ENCODE results near the gene CTU2. TPM values are rescaled to one million over a fixed set of nuclear protein-coding genes. Genes with fewer than 3 reads are reported as not detected.

CTU2 gene
- total RNA-seq, 4 donors from 2014 or later: 6.0 to 19.9 (median 10.7) TPM

GRCh38 chr16:88747588-88748301 lies 41.4 kb downstream of the CTU2 start:
- no peak overlapping the region for H3K4me3 ChIP-seq
- WGBS, 2 donors (ENCODE audit: low coverage in 1 of 2): 69% methylated on average over 6 of the region's 26 CpGs; no CpG with 5 or more reads in 1 of the 2 donors
- H3K27me3 ChIP-seq: no peaks in the 10 kb centered on the region
- no peak for TF ChIP-seq EP300 (IDR thresholded peaks at IDR 0.05)
- TF ChIP-seq, protein P1, sequence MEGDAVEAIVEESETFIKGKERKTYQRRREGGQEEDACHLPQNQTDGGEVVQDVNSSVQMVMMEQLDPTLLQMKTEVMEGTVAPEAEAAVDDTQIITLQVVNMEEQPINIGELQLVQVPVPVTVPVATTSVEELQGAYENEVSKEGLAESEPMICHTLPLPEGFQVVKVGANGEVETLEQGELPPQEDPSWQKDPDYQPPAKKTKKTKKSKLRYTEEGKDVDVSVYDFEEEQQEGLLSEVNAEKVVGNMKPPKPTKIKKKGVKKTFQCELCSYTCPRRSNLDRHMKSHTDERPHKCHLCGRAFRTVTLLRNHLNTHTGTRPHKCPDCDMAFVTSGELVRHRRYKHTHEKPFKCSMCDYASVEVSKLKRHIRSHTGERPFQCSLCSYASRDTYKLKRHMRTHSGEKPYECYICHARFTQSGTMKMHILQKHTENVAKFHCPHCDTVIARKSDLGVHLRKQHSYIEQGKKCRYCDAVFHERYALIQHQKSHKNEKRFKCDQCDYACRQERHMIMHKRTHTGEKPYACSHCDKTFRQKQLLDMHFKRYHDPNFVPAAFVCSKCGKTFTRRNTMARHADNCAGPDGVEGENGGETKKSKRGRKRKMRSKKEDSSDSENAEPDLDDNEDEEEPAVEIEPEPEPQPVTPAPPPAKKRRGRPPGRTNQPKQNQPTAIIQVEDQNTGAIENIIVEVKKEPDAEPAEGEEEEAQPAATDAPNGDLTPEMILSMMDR (IDR thresholded peaks at IDR 0.05): peak in 1 of 4 experiments; percentile 13
- peaks cover 0 to 78% (median 40%) of the 10 kb centered on the region in 3 donors for H3K4me1 ChIP-seq
- H3K27ac ChIP-seq: peak overlapping the region in 3 of 4 donors; percentile 63 to 86 (median 84)
- ATAC-seq: no peak
- H3K36me3 ChIP-seq: peaks cover 0 to 19% of the 10 kb centered on the region in 2 donors
- H3K9me3 ChIP-seq: no peaks in the 10 kb centered on the region

DNA sequence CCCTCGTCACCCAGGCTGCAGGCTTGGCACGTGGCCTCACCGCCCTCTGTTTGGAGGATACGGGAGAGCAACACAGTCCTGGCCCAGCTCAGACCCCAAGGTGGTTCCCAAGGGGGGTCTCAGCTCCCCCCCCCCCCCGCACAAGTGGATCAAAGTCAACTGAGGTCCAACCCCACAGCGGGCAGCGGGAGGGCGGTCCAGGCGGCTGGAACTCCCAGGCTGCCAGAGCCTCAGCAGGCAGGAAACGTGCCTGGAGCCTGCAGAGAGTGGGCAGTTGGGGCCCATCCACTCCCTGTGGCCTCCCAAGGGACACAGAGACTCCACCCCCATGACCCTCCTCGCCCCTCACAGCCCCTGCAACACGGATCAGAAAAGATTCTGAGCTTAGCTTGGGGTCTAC lies 42.1 kb downstream of the CTU2 start:
- Histone ChIP-seq H3K27ac (peak overlapping the region in 3 of 4 donors; percentile 63 to 86 (median 84)), H3K27me3 (no peaks in the 10 kb centered on the region), H3K4me1 (peaks cover 0 to 77% (median 40%) of the 10 kb centered on the region in 3 donors), H3K36me3 (peaks cover 0 to 14% of the 10 kb centered on the region in 2 donors), H3K4me3 (no peak overlapping the region), H3K9me3 (no peaks in the 10 kb centered on the region)
- TF ChIP-seq EP300 (IDR thresholded peaks at IDR 0.05): no peak
- TF ChIP-seq, protein P1 (IDR thresholded peaks at IDR 0.05): no peak
- no peak for TF ChIP-seq POLR2AphosphoS5 (IDR thresholded peaks at IDR 0.05)
- no peak for TF ChIP-seq POLR2A (IDR thresholded peaks at IDR 0.05)
- 80% methylated on average over 1 of the region's 12 CpGs; no CpG with 5 or more reads in 1 of the 2 donors for WGBS, 2 donors (ENCODE audit: low coverage in 1 of 2)
- no peak for ATAC-seq

DNA sequence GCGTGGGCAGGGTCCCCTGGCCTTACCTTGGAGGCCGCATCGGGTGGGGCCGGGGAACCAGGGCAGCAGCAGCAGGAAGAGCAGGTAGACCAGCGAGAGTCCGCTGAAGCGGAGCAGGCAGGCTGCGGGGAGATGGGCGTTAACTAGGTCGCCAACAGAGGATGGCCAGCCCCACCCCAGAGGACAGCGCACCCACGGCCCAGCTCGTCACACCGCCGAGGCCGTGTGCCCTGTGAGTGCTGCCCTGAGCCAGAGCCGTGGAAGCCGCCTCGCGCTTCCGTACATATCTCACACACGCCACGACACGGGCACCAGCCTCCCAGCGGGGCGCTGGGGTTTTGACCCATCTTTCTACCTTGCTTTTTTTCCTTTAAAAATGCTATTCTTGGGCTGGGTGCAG lies 43.1 kb downstream of the CTU2 start:
- peak overlapping the region in 1 of 4 donors; percentile 51 for H3K27ac ChIP-seq
- peaks cover 0 to 77% (median 32%) of the 10 kb centered on the region in 3 donors for H3K4me1 ChIP-seq
- no peak for ATAC-seq
- peaks cover 0 to 14% of the 10 kb centered on the region in 2 donors for H3K36me3 ChIP-seq
- no peaks in the 10 kb centered on the region for H3K27me3 ChIP-seq
- WGBS, 2 donors (ENCODE audit: low coverage in 1 of 2): 100% methylated on average over 3 of the region's 26 CpGs; no CpG with 5 or more reads in 1 of the 2 donors
- no peak overlapping the region for H3K4me3 ChIP-seq
- TF ChIP-seq POLR2A (IDR thresholded peaks at IDR 0.05): no peak
- no peak for TF ChIP-seq POLR2AphosphoS5 (IDR thresholded peaks at IDR 0.05)
- TF ChIP-seq, protein P1 (IDR thresholded peaks at IDR 0.05): no peak
- TF ChIP-seq EP300 (IDR thresholded peaks at IDR 0.05): no peak
- no peaks in the 10 kb centered on the region for H3K9me3 ChIP-seq

GRCh38 chr16:88750854-88751253 lies 44.6 kb downstream of the CTU2 start:
- Histone ChIP-seq H3K4me3 (no peak overlapping the region), H3K36me3 (peaks cover 0 to 14% of the 10 kb centered on the region in 2 donors), H3K27ac (peak overlapping the region in 2 of 4 donors; percentile 51 to 56), H3K4me1 (peaks cover 0 to 77% (median 28%) of the 10 kb centered on the region in 3 donors), H3K9me3 (no peaks in the 10 kb centered on the region), H3K27me3 (no peaks in the 10 kb centered on the region)
- WGBS, 2 donors (ENCODE audit: low coverage in 1 of 2): no CpG with 5 or more reads among the region's 12 CpGs
- TF ChIP-seq POLR2AphosphoS5 (IDR thresholded peaks at IDR 0.05) (no peak), EP300 (IDR thresholded peaks at IDR 0.05) (no peak), POLR2A (IDR thresholded peaks at IDR 0.05) (no peak)
- TF ChIP-seq, protein P1 (IDR thresholded peaks at IDR 0.05): no peak
- ATAC-seq: no peak

Data from gastroesophageal sphincter (tissue), 4 donors.